HG02938 (cell line): Measurements from ENCODE around the gene FLRT2.

Experiments
- ATAC-seq: cut with Tn5 transposase; IDR thresholded peaks from one replicate; pipeline ENCODE4 v1.9.1; 2021; ENCODE audit warnings: mild to moderate bottlenecking, moderate library complexity; ENCODE audit not compliant: unreplicated experiment

FLRT2 gene

GRCh38 chr14:85529803-85530574, at the start of gene FLRT2:
Gene FLRT2 (plus strand): TSS chr14:85530144. CDS start chr14:85621515, 91,371 bp downstream.
- ATAC-seq, result no peak

GRCh38 chr14:85481471-85481870, 48.5 kb upstream of the FLRT2 start:
- no peak for ATAC-seq

- ATAC-seq, result no peak
Measured at GRCh38 chr14:85482552-85482951, 47.4 kb upstream of the FLRT2 start.

GRCh38 chr14:85483037-85483436, 46.9 kb upstream of the FLRT2 start:
- ATAC-seq, result no peak

DNA sequence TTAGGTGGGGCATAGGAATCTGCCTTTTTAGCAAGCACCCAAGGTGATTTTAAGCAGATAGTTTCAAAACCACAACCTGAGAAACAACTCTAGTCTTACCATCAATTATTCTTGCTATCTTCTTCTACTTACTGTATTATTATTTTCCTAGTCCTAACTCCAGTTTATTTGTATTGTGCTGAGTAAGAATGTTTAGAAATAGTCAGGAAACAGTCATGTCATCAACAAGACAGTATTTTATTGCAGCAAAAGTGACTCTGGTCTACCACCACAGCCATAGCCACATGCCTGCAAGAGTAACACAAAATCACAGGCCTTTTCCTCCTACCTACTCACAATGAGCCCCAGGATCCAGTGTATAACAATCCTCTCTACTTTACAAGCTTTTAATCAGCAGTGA, 46.3 kb upstream of the FLRT2 start:
- no peak for ATAC-seq

- ATAC-seq, result no peak
Measured at GRCh38 chr14:85487215-85487614, 42.7 kb upstream of the FLRT2 start.

DNA sequence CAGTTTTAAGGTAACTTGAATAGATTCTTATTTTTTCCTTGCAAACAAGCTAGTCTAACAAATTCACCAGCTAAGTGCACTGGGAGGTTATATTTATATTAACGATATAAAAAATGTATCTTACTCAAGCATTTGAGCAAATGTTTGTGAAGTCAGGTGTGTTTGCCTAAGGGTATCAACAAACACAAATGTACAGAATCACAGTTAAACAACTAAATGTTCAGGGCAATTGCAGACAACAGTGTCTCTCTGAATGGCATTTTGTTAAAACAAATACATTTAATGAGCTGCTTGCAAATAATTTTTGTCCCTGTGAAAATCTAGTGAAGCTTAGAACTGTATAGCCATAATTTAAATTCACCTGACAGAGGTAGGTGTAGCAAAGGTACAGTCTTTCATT, 28.2 kb upstream of the FLRT2 start:
- no peak for ATAC-seq

- ATAC-seq, result no peak
Measured at GRCh38 chr14:85508863-85509262, 21.1 kb upstream of the FLRT2 start.

GRCh38 chr14:85512451-85512850, 17.5 kb upstream of the FLRT2 start:
- no peak for ATAC-seq

GRCh38 chr14:85514487-85514886, 15.5 kb upstream of the FLRT2 start:
- no peak for ATAC-seq

GRCh38 chr14:85516239-85517113, 13.5 kb upstream of the FLRT2 start:
- ATAC-seq, result no peak

GRCh38 chr14:85517114-85517688, 12.7 kb upstream of the FLRT2 start:
- ATAC-seq, result no peak

GRCh38 chr14:85519661-85520305, 10.2 kb upstream of the FLRT2 start:
- ATAC-seq, result no peak

GRCh38 chr14:85520581-85520980, 9.4 kb upstream of the FLRT2 start:
- ATAC-seq, result no peak

GRCh38 chr14:85523624-85524023, 6.3 kb upstream of the FLRT2 start:
- ATAC-seq, result no peak

DNA sequence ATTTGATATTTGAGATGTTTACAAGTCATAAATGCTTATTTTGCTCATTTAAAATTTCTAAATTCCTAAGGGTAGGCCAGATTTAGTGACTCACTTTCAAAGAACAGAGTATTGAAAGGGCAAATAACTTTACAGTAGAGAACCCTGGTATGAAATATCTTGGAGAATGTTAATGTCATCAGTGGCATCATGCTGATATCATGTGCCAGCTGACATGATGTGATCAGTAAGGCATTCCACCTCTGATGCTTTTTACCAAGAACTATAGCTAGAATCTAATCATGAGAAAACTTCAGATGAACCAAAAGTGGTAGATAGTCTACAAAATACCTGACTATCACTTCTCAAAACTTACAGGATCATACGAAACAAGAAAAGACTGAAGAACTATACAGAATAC, 2.9 kb upstream of the FLRT2 start:
- ATAC-seq, result no peak

DNA sequence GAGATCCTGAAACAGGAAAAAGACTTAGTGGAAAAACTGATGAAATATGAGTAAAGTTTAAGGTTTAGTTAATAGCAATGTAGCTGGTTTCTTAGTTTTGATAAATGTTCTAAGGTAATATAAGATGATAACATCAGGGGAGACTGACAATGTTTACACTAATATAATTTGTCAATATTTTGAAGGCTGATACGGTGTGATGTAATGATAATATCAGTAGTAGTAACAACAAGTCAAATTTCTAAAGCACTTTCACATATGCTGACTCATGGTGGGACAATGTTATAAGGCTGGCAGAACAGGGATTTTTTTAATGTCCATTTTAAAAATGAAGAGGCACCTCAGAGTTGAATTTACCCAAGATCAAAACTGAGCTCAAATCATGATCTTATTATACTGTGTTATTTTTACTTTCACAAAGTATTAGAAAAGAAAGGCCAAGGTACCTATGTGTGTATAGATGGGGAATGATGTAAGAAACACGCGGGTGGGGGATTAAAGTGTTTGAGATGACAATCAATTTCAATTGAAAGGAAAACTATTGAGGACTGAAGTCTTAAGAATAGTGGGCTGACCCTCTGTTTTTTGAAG, 2.4 kb upstream of the FLRT2 start:
- ATAC-seq, result no peak

DNA sequence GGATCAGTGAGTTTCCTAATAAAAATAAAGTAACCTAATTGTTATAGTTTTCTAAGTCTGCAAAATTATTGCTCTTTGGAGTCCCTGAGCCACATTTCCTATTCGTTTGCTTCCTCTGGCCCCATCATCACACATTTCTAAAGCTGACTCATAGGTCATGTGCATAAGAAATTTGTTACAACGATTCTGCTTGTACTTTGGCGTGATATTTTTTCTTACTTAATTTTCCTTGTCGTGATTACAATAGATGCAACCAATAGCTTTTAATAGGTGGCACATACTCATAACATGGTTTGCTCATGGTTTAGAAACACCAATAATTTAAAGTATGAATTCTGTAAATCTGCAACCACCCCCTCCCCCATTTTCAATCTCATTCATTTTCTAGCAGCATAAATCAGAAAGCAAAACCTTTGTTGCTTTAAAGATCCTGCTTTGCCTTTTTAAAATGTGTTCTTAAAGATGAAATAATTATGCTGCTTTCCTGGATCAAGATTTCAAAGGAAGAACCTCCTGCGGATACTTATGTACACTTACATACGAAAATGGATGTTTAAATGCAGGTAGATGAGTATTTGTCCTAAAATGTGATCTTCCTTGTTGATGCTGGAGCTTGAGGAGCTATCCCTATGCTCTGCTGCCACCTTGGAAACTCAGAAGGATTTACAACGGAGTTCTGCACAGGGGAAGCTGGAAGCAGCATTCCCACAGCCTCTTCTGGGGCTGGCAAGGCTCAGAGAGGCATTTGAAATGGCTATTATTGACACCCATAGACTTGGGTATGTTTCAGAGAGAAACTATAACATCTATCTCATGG, 1.7 kb upstream of the FLRT2 start:
- no peak for ATAC-seq

- no peak for ATAC-seq
Measured at GRCh38 chr14:85528897-85529631, 880 bp upstream of the FLRT2 start.
